B cell (primary cell): ENCODE data around the gene CORO2B.

Source experiments
- CTCF ChIP-seq: fragments of 200-600 bp; IDR thresholded peaks from one replicate; pipeline ENCODE4 v1.8.0; 2022; ENCODE audit warnings: antibody characterized with exemption, mild to moderate bottlenecking
- EZH2 ChIP-seq: IDR thresholded peaks from 2 replicates; pipeline ENCODE4 v1.6.1; 2012; ENCODE audit warnings: borderline replicate concordance, low read depth, mild to moderate bottlenecking, moderate library complexity, low read length; ENCODE audit not compliant: insufficient read depth, poor library complexity, severe bottlenecking

GRCh38 chr15:68559345-68560310, 19.2 kb upstream of the CORO2B start:
- TF ChIP-seq CTCF (peak; percentile 95), EZH2 (no peak)
